HG02970 (cell line): Measurements from ENCODE around the gene STOM.

ENCODE experiments used
- ATAC-seq: cut with Tn5 transposase; IDR thresholded peaks from one replicate; pipeline ENCODE4 v1.9.1; 2021; ENCODE audit warnings: mild to moderate bottlenecking, moderate library complexity, moderate number of reproducible peaks; ENCODE audit not compliant: unreplicated experiment, low FRiP score

The STOM gene

DNA sequence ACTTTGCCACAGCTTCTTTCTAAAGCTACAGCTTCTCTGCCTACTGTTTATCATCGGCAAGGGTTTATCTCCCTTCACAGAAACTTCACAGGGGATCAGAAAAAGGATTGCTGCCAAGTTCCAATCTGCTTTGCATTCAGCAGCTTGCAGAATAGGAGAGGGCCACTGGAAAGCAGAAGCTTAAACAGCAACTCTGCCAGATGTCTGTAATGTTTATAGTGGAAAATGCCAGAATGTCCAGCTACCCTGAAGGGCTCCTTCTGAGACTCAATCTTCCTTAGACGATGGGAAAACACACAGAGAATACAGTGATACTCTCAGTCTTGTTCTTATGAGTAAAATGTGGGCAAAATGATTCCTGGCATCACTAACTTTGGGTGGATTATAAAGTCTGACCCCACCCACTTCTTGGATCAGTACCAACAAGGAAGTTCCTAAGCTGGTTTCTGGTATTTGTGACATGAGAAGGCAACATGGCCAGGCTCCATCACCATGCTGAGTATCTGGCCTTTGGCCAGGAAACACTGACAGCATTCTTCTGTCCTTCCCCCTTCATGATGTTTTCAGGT is 19.0 kb downstream of the STOM start:
- no peak for ATAC-seq

DNA sequence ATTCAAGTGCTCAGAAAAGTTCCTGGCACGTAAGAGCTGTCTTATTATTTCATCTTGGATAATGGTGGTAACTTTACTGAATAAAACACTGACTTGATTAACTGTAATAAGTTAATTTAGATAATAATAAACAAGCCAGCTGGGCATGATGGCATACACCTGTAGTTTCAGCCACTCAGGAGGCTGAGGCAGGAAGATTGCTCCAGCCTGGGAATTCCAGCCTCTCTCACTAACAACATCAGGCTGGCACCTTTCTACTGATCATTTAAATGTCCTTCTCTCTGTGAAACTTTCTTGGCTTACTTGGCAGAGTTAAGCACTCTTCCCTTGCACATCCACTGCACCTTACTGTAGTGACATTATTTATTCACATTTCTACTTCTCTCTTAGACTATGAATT is 20.0 kb downstream of the STOM start:
- no peak for ATAC-seq

DNA sequence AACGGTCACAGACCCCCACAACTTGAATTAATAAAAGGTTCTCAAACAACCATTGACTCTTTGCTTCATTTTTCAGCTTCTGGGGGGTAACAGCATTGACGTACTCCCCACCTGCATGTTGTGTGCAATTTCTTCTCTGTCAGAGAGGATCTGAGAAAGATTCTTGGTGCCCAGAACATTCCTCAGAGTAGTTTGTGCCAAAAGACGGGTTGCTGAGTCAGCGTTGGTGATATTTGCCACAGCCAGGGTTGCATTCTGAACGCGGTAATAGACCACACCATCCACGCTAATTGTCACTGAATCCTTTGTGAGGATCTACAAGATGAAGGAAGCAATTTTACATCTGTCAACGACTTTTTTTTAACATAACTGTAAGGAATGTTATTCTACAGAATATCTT is 21.0 kb downstream of the STOM start:
- no peak for ATAC-seq

DNA sequence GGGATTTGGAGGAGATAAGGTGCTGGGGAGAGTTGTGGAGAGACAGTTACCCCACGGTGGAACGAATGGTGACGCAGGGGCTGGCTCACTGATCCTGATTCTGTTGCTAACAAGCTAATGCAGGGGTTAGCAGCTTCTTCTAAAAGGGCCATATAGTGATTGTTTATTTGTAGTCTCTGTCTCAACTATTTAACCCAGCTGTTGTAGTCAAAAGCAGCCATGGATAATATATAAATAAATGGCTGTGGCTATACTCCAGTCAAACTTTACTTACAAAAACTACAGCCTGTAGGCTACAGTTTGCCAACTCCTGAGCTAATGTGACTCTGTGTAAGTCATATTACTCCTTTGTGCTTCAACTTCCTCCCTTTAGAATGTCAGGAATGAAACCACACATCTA is 21.8 kb downstream of the STOM start:
- ATAC-seq, result no peak

DNA sequence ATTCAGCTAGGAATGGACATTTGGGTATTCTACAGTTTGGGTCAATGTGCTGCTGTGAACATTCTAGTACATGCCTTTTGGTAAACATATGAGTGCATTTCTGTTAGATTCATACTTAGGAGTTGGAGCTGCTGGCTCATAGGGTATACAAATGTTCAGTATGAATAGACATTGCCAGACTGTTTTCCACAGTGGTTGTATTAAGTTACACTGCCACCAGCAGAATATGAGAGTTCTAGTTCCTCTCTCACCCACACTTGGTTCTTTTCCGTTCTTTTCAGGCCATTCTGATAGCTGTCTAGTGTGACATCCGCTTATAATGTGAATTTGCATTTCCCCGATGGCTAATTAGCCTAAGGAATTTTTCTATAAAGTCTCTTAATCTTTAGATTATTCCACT is 25.0 kb downstream of the STOM start:
- no peak for ATAC-seq

DNA sequence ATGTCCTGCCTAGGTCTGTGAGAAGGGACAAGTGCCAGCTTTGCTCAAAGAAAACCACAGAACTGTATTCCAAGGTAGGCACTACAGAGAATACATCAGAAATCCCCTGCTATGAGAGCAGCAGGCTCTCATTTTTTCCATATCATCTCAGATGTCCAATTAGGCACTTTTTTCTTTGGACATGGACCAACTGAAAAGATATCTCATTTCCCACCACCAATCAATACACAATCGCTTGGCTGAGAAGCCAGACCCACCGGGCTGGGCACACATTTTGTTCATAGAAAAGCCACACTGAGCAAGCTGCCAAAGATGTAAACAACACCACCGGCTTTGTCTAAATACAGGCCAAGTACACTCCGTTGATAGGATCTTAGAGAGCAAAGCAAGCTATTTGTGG is 25.9 kb downstream of the STOM start:
- ATAC-seq, result no peak

DNA sequence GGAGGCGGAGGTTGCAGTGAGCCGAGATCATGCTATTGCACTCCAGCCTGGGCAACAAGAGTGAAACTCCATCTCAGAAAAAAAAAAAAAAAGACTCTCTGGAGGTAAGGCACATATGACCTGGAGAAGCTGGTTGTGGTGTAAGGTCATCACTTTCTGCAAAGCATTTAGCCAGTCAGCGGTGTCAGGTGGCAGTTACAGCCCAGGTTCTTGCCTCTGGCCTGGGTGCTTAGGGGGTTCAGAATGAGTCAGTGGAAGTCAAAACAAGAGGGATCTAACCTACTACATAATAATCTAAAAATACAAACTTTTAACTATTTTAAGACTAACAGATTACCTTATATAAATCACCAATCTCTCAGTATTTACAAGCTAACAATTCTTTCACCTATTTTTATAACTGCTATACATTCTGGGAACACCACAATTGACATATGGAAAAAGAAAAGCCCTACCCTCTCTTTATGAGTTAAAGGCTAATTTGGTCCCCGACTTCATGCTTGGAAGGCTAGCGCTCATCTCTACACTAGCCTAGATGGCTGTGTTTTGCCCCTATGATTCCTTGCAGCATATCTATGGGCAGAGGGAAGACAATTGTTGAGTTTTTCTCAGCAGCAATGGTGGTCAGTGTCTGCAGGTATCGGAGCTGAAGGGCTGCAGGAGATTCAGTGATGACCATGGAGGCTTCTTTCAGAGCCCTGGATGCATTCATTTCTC is 29.2 kb downstream of the STOM start:
- no peak for ATAC-seq

DNA sequence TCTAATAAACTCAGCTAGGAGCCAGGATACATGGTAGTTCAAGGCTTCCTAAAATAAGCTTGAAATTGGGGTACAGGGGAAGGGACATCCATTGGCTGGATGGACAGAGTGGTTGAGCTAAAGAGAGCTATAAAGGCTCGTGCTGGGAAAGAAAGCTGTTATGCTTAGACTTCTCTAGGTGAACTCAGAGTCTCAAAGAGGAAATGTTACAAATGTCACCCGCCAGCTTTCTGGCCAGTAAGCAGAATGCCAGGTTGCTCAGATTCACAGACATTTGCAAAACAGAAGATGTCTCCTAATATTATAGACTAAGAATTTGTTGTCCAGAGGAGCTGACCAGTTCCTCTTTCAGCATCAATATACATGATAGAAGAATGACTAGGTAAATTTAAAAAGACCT is 30.6 kb downstream of the STOM start:
- ATAC-seq, result no peak

DNA sequence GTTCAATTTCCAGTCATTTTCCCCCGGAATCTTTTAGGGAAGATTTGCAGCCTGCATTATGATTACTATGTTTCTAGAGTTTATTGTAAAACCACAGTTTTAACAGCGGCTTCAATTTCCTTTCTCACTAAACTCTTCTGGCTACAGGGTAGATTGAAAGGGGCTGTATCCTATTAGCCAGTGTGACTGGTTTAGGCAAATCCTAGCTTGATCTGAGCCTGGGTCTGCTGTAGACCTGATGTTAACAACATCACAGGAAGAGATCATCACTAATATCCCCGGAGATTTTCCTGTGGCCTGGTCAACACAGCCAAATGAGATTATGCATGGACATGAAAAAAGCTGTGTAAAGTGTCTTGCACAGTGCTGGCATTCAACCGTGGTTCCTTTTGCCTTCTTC is 33.4 kb downstream of the STOM start:
- ATAC-seq, result no peak

DNA sequence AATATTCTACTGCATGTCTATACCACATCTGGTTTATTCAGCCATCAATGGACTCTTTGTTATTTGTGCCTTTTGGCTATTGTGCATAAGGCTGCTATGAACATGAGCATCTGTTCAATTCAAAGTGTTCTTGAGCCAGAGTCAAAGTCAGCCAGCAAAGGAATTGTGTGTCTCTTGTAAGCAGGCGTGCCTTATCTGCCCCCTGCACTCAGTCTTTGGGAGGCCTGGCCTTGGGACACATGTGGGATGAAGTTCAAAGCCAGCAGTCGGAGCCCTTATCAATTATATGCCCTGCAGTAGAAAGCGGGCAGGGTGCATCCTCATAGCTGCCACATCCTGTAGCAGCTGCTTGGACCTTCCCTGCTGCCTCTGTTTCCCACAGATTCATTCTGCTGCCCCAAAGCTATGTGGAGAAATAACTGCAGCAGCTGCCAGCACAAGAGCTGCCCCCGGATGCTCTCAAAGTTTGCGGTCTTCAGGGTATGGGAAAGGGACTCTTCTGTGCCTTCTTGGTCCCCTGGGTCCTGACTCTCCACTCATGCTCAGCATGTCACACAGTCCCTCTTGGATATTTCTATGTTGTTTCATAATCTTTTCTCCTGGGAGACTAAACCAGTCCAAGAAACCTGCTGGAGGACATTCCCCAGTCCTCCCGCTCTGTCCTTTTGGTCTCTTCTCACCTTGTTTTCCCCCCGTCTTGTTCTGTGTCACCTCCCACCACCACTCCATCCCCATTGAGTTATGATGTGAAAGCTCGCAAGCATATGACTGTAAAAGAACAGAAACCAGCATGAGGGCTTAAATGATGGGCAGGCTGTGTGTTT is 35.9 kb downstream of the STOM start:
- ATAC-seq, result no peak

DNA sequence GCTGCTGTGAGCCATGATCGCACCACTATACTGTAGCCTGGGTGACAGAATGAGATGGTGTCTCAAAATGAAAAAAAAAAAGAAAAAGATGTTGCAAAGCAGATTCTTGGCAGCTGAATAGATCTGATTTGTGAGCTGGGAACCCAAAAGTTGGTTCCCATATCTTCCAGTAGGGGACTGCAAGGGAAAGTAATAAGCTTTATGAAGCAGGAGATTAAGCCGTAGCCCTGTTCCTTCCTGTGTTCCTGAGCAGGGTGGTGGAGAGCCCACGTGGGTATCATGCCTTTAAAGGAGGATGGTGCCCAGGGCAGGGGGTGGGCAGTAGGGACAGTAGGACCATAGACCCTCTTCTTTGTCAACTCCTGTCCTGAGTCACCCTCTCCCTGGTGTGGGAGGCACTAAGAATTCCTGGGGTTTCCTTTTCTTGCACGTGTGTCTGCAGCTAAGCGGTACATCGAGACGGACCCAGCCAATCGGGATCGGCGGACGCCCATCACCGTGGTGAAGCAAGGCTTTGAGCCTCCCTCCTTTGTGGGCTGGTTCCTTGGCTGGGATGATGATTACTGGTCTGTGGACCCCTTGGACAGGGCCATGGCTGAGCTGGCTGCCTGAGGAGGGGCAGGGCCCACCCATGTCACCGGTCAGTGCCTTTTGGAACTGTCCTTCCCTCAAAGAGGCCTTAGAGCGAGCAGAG is 37.9 kb downstream of the STOM start:
- no peak for ATAC-seq

DNA sequence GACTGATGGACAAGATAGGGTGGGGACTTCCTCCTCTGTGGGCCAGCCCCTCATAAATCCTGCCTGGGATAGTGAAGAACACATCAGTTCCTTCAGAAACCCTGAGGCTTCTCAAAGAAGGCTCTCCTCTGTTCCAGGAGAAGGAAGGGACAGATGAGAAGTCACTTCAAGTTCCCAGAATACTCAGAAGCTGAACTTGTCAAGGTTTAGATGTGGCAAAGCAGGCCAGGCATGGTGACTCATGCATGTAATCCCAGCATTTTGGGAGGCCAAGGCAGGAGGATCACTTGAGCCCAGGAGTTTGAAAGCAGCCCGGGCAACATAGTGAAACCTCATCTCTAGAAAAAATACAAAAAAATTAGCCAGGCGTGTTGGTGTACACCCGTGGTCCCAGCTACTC is 38.5 kb downstream of the STOM start:
- ATAC-seq, result no peak

DNA sequence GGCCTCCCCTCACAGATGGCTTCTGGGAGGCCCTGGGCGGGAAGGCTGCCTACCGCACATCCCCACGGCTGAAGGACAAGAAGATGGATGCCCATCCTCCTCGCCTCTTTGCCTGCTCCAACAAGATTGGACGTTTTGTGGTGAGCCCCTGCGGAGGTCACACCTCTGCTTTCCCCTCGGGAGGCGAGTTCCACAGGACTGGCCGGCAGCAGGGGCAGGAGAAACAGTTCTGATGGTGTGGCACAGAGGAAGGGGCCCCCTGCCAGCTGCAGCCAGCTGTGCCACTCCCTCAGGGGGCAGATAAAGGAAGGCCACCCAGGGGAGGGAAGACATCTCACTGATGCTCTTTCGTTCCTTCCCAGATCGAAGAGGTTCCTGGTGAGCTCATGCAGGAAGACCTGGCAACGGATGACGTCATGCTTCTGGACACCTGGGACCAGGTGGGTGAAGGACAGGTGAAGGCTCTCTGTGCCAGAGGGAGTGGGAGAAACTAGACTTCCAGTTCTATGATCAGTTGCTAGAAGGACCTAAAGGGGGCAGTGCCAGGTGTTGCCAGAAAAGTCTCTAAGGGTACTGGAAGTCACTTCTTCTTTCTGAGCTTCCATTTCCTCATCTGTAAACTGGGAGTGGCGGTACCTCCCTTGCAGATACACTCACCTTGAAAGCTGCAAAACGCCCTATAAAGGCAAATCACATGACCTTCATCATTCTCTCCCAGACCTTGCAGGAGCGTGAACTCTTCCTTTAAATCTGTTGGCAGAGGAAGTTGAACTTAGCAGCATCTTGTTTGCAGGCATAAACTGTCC is 41.0 kb downstream of the STOM start:
- ATAC-seq, result no peak

DNA sequence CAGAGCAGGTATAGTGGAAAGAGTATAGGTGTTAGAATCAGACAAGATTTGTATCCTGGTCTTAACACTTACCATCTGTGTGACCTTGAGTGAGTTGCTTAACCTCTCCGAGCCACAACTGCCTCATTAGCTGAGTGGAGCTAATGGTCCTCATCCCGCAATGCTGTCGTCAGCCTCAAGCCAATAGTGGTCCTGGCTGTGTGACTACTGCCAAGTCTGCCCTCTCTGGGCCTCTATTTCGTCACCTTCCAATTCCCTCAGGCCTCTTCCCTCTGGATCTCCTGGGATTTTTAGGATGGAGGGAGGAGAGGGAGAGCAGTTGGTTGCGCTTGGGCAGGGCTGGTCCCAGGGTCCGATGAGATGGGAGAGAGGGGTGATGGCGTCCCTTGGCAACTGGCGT is 41.6 kb downstream of the STOM start:
- ATAC-seq, result no peak

DNA sequence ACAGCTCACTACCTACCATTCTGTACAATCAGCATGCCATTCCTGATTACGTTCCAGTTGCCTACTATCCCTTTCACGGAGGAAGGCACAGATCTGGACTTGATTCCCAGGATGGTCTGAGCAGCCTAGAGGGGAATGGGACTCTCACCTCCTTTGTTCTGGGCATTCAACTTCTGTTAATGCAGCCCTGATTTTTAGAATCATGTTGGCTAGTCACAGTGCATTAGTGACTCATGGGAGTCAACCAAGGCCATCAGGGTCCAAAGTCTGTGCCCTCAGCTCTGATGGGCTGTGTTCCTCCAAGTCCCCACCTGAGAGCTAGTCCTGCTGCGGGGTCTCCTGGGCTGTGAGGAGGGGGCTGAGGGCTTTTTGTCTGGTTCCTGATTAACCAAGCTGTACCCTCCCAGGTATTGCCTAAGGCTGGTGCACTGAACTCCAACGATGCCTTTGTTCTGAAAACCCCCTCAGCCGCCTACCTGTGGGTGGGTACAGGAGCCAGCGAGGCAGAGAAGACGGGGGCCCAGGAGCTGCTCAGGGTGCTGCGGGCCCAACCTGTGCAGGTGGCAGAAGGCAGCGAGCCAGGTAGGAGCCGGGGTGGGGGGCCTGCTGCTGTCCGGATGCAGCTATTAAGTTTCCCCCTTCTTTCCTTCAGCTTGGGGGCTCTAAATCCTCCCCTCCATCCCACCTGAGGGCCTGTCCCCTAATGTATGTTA is 43.0 kb downstream of the STOM start:
- ATAC-seq, result no peak

DNA sequence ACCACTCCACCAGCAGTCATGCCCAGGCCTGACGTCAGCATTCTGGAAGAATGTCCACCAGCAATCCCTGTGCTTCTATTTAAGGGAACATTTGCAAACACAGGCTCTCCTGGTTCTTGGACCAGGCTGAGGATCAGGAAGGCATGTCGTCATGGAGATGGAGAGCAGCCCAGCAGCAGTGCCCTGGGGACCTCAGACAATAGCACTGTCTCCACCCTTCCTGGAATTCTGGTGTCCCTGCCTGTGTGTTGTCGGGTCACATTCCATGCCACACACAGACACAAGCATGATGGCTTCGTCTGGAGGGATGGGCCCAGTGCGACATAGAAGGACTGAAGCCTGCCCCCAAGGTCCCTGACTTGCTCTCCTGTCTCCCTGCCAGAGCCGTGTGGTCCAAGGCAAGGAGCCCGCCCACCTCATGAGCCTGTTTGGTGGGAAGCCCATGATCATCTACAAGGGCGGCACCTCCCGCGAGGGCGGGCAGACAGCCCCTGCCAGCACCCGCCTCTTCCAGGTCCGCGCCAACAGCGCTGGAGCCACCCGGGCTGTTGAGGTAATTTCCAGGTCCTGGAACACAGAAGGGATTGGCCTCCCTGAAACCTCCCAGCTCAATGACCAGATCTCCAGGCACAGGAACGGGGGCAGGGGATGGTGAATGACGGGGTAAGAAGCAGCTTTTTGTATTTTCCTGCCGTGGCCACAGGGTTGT is 43.8 kb downstream of the STOM start:
- no peak for ATAC-seq

DNA sequence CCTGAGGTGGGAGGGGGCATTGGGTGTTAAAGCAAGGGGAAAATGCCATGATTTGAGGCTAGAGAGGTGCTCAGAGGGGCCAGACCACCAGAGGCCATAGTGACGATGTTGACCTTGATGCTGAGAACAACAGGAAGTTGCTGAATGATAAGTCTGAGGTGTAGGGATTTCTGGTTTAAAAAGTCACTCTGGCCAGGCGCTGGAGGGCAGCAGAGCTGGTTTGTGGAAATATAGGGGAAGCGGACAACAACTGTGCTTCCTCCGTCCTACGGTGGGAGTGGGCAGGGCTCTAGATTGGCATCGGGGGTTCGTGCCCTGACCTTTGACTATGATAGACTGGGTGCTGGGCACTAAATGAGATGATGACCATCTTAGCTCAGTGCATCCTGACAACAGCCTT is 44.7 kb downstream of the STOM start:
- no peak for ATAC-seq

DNA sequence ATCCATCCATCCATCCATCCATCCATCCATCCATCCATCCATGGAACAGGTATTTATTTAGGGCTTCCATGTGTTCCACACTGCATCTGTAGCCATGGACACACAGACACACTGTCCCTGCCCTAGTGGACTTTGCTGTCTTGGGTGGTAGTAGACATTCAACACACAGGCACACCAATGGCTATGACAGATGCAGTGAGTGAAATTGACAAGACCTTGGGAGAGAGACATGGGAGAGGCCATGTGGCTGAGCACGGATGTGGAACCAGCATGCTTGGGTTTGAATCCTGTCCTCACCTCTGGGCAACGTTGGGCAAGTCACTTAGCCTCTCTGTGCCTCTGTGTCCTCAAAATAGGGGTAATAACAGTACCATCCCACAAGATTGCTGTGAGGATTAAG is 45.3 kb downstream of the STOM start:
- ATAC-seq, result no peak

DNA sequence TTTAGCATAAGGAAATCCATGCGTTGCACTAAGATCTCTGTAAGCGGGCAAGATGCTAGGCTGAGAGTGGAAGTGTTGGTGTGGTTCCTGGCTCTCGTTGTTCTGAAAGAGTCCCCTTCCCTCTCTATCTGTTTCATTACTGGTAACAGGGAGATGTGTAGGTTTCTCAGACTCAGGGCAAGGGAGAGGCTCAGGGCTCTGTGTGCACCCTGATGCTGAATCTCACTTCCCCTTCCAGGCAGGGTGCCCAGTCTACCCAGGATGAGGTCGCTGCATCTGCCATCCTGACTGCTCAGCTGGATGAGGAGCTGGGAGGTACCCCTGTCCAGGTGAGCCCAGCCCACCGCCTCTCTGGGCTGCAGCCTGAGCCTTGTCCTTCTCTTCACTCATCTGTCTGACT is 45.7 kb downstream of the STOM start:
- no peak for ATAC-seq
